ENCODE measurements around the gene IP6K2.

The IP6K2 gene

GRCh38 chr3:48688032-48688736 is 28.8 kb downstream of the IP6K2 start:
- no peak for DNase-seq

DNA sequence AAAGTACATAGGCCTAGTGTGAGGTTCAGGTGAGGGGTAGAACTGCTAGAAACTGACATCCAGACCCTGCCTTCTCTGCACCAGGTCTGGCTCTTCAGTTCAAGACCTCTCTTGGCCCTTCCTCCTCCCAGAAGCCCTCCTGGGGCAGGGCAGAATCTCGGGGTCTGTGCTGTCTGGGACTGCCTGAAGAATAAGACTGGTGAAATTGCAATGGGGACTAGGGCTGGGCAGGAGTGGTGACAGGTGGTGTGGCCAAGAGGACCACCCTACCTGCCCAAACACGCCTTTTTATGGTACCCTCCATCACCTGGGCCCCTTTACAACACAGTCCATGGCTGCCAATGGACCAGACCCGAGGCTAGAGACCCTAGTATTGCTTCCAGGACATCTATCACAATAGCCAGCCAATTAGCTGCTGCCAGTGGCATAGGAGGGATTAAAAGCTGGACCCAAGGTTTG is 29.8 kb downstream of the IP6K2 start:
- DNase-seq, result no peak

- DNase-seq, result peak in 1 of 2 donors; percentile 5
Measured at GRCh38 chr3:48686538-48687219, 30.3 kb downstream of the IP6K2 start.

DNA sequence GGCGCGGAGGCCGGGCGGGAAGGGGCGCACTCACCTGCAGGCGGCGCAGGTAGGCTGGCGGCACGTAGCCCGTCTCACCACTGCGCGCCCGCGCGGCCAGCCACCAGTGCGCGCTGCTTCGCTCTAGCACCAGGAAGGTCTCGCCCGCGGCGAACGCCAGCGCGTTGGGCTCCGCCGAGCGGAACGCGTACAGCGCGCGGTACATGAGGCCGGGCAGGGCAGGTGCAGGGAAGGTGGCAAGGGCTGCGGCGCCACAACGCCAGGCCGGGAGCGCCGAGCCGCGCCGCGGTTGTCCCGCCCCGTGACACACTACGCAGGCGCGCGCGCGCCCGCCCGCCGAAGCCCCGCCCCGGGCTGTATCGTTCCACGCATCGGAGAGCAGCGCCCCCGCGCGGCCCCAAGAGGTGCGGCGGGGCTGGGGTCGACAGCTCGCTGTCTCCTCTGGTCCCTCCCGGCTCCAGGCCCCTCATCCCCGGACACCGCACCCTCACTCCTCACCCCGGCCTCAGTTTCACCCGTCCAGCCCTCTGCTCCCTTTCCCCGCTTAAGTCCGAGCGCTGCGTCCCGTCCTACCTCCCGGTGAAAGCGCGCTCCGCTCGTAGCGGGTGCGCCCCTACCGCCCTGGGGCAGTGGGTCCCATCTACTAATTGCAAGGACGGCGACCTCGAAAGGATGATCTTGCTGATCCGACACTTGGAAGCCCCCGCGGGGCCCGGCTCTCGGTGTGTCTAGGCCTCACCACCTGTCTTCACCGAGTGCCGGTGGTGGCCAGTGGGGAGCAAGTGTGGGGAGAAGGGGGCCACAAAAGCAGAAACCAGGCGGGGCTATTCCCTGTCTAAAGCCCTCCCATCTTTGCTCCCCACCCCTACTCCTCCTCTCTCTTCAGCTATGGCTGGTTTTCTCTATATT is 31.2 kb downstream of the IP6K2 start, which contains the start of gene NCKIPSD:
TSS of gene NCKIPSD (minus strand) at position 313 of the 909 bp plus-strand sequence. CDS start at position 205, 108 bp downstream.
- peak; percentile 89 to 91 for DNase-seq

DNA sequence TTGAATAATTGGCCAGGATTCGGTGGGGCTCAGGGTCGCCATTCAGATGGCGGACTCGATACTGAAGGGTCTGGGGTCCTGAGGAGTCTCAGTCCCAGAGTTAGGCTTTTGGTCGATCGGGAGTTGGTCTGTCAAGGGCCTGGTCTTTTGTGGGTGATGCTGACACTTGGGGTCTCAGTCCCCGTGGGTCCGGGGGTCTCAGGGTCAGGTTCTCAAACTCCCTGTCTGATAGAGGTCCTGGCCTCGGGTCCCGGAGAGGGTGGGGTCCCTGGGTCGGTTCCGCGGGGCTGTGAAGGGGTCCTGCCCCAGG is 31.8 kb downstream of the IP6K2 start:
- no peak for DNase-seq

GRCh38 chr3:48684480-48685143 is 32.4 kb downstream of the IP6K2 start:
- DNase-seq, result no peak

DNA sequence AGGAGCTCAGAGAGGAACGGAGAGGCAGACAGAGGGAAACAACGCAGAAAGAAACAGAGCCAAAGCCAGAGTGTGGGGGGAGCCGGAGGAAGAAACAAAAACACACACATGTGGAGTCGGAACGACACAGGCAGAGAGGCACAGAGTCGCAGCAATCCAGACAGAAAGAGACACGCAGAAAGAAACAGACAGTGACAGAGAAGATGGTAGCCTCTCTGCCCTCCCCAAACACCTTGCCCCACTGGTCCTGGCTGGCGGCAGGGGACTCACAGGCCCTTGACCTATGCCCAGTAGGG is 33.0 kb downstream of the IP6K2 start:
- DNase-seq, result no peak

GRCh38 chr3:48682786-48683185 is 34.2 kb downstream of the IP6K2 start:
- no peak for DNase-seq

- no peak for DNase-seq
Measured at GRCh38 chr3:48681974-48682610, 34.9 kb downstream of the IP6K2 start.

- no peak for DNase-seq
Measured at GRCh38 chr3:48681541-48681880, 35.5 kb downstream of the IP6K2 start.

- no peak for DNase-seq
Measured at GRCh38 chr3:48680811-48681540, 36.0 kb downstream of the IP6K2 start.

GRCh38 chr3:48679411-48680391 is 37.3 kb downstream of the IP6K2 start:
- DNase-seq, result peak in 1 of 2 donors; percentile 27

GRCh38 chr3:48678566-48679380 is 38.2 kb downstream of the IP6K2 start:
- DNase-seq, result no peak

DNA sequence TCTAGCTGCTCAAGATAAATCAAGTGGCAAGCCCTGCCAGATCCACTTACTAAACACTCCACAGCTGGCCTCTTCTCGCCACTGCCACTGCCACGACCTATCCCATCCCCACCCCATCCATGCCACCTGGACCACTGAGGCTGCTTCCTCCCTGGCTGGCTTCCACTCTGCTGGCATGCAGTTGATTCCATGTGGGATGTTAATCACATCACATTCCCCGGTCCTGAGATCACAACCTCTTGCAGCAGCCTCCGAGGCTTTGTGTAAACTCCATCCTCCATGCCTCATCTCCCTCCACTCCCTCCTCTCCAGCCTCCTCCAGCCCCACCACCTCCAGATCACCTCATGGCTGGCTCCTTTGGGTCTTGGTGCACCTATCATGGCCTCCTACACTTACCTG is 39.0 kb downstream of the IP6K2 start:
- DNase-seq, result no peak

DNA sequence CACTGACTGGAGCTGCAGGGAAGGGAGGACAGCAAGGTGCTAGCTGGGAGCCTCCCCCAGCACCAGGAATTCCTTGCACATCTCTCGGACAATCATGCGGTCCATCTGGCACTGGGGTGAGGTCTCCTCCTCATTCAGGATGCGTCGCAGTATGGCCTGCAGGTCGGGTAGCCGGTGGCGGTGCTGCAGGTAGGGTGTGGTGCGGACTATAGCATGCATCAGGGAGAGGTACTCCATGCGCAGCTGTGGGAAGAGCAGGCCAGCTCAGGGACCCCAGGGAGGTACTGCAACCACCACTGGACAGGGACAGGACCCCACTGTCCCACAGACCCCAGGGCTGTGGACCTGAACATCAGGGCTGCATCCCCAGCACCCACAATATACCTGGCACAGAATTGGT is 42.5 kb downstream of the IP6K2 start:
- DNase-seq, result no peak

DNA sequence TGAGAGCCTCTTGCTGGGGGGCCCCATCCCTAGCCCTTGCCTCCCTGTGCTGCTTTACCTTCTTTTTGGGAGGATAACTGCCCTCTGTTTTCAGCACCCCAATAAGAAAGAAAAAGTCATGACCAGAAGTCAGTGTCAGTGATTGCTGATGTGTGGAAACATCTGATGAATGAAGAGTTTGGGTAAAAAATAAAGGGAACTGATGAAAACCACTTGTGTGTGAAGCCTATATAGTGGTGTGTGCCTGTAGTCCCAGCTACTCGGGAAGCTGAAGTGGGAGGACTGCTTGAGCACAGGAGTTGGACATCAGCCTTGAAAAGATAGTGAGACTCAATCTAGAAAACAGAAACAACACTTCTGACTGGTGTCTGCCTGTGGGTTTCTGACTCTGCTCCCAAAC is 44.5 kb downstream of the IP6K2 start:
- DNase-seq, result no peak

DNA sequence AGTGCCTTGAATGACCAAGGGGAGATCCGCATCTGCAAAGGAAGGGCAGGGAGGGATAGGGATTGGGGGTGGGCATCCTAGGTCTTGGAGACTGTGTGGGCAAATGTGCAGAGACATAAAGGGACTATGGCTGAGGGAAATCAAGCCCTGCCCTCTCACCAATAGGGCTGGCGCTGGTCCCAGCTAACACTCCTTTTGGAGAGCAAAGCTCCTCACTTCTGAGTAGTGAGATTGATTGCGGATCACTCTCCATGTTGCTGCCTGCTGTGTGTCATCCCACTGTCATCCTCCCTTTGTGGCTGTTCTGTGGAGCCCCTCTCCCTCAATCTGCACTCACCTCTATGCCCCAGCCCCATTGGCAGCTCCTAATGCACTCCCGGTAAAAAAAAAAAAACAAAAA is 52.1 kb downstream of the IP6K2 start:
- no peak for DNase-seq

GRCh38 chr3:48664313-48664644 is 52.7 kb downstream of the IP6K2 start:
- DNase-seq, result no peak

DNA sequence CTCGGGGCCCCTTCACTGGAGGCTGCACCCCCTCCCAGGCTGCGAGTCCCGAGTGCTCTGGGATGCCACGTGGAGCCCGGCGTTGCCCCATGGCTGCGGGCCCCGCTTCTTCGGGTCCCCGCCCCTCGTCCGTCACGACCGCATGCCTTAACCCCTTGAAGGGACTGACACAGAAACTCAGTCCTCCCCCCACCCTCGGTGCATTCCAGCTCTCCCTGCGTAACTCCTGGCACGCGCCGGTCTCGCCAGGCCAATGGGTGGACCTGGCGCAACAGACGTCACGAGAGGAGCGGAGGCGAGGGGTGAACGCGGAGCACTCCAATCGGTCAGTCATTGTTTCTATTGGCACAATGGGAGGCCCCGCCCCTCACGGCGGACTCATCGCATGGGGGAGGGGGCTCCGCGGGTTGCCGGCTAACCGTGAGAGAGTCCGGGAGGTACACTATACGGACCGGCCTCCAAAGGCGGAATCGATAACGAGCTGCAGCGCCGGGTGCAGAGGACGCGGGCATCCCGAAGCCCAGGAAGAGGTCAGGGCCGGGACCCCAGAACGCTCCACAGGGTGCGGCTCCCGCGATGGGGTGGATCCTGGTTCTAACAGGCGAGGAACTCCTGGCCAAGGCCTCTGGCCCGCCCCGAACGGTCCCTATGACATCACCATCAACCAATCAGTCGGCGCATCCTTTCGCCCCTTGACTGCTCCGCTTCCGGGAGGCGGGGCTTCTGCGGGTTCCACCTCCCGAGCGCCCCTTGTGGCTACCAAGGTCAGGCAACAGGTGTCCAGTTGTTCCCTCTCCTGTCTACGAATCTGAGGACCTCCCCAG is 53.3 kb downstream of the IP6K2 start:
- DNase-seq, result peak; percentile 92

Measured in CD4-positive, alpha-beta T cell treated with Interleukin-4 for 1 hour (primary cell).